ENCODE data around the gene OR4K5. TPM values are rescaled to one million over a fixed set of nuclear protein-coding genes. Genes with fewer than 3 reads are reported as not detected.

The OR4K5 gene
- total and polyA plus RNA-seq, 2 donors (not counting 3 experiments of a cell fraction or from before 2014, with no cell fraction given), result not detected

DNA sequence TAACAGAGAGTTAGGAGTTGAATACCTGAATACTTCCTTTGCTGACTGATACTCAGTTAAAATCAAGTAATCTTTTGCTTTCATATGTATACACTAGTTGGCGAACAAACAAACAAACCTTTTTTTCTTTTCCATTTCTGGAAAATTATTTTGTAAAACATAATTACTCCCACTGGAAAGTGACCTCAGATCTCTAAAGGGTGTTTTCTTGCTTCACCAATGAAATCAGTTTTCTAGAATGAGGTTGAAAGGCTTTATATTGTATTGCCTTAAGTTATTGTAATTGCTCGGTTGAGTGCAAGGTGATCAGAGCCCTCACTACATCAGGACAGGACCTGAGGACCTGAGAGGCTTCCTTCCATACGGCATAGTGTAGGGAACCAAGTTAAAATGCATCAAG, 10.2 kb downstream of the OR4K5 start, which contains the start of gene OR4K1:
Gene OR4K1, plus strand, starts transcription at position 301 of the 400 bp plus-strand sequence. CDS start 4,750 bp downstream, outside the sequence.
- FAIRE-seq (no peak), DNase-seq (ENCODE audit: low read depth, low spot score) (no peak)
- H3K27me3 ChIP-seq (ENCODE audit: control insufficient read depth in 2 of 2, insufficient read depth in 2 of 2, low read length in 2 of 2), result no peaks in the 10 kb centered on the region
- H3K4me2 ChIP-seq (ENCODE audit: insufficient read depth, low read length), result no peak within 1 kb of the TSS
- H4K20me1 ChIP-seq (replicated peaks; ENCODE audit: control insufficient read depth, extremely low read depth, insufficient read depth, low read length), result no peaks in the 10 kb centered on the region
- H3K4me1 ChIP-seq (ENCODE audit: control insufficient read depth, extremely low read depth, insufficient read depth, low read length), result no peaks in the 10 kb centered on the region
- intact Hi-C loops (cut with micrococcal nuclease) (no loop called here), dilution Hi-C loops (cut with MboI; ENCODE audit: extremely low pct_ligation_motif_present, low sequenced_read_pairs) (no loop called here)
- no peak within 1 kb of the TSS for H3K27ac ChIP-seq (ENCODE audit: insufficient read depth, low read depth, low read length)
- TF ChIP-seq, protein P1, sequence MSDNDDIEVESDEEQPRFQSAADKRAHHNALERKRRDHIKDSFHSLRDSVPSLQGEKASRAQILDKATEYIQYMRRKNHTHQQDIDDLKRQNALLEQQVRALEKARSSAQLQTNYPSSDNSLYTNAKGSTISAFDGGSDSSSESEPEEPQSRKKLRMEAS (IDR thresholded peaks at IDR 0.05; ENCODE audit: insufficient read depth, insufficient read length), result no peak
- TF ChIP-seq FOS (IDR thresholded peaks at IDR 0.05; ENCODE audit: borderline replicate concordance, insufficient read depth, low read length), result no peak
- no peak for TF ChIP-seq GATA2 (IDR thresholded peaks at IDR 0.05; ENCODE audit: insufficient read depth, insufficient read length, low read depth, low read length)
- TF ChIP-seq, protein P2, sequence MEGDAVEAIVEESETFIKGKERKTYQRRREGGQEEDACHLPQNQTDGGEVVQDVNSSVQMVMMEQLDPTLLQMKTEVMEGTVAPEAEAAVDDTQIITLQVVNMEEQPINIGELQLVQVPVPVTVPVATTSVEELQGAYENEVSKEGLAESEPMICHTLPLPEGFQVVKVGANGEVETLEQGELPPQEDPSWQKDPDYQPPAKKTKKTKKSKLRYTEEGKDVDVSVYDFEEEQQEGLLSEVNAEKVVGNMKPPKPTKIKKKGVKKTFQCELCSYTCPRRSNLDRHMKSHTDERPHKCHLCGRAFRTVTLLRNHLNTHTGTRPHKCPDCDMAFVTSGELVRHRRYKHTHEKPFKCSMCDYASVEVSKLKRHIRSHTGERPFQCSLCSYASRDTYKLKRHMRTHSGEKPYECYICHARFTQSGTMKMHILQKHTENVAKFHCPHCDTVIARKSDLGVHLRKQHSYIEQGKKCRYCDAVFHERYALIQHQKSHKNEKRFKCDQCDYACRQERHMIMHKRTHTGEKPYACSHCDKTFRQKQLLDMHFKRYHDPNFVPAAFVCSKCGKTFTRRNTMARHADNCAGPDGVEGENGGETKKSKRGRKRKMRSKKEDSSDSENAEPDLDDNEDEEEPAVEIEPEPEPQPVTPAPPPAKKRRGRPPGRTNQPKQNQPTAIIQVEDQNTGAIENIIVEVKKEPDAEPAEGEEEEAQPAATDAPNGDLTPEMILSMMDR (IDR thresholded peaks at IDR 0.05; ENCODE audit: extremely low read depth in 1 of 2, insufficient read depth in 1 of 2, low read depth in 1 of 2, low read length in 2 of 2), result no peak
- no peak for TF ChIP-seq EZH2 (IDR thresholded peaks at IDR 0.05; ENCODE audit: borderline replicate concordance, low read depth, low read length, severe bottlenecking)
- TF ChIP-seq MYC (IDR thresholded peaks at IDR 0.05; ENCODE audit: low read depth, low read length), result no peak
- TF ChIP-seq POLR2AphosphoS5 (IDR thresholded peaks at IDR 0.05; ENCODE audit: insufficient read depth, low read depth, low read length), result no peak
- TF ChIP-seq JUN (IDR thresholded peaks at IDR 0.05; ENCODE audit: borderline replicate concordance, insufficient read depth, insufficient read length, low read depth), result no peak
- no peak for TF ChIP-seq POLR2A (IDR thresholded peaks at IDR 0.05; ENCODE audit: low read depth, low read length)
- no peaks in the 10 kb centered on the region for H3K36me3 ChIP-seq (ENCODE audit: control insufficient read depth in 2 of 2, extremely low read depth in 1 of 2, insufficient read depth in 2 of 2, low read length in 2 of 2)
- no peak within 1 kb of the TSS for H2AFZ ChIP-seq (ENCODE audit: low read depth, low read length)
- ChIA-PET POLR2A (no interaction called here), CTCF (no interaction called here)
- no peaks in the 10 kb centered on the region for H3K9me1 ChIP-seq (replicated peaks; ENCODE audit: control insufficient read depth, extremely low read depth, insufficient read depth, low read length)
- no peak within 1 kb of the TSS for H3K9ac ChIP-seq (replicated peaks; ENCODE audit: extremely low read depth, insufficient read depth, low read length)
- no peak within 1 kb of the TSS for H3K4me3 ChIP-seq (replicated peaks in 1 of 3; ENCODE audit: insufficient read depth in 1 of 3, low read depth in 1 of 3, low read length in 3 of 3)
- H3K9me3 ChIP-seq (replicated peaks; ENCODE audit: control insufficient read depth, insufficient read depth, low read length), result peaks cover 1% of the 10 kb centered on the region
- no peaks in the 10 kb centered on the region for H3K79me2 ChIP-seq (ENCODE audit: control insufficient read depth, insufficient read depth, low read length)
- BruUV-seq (replicated peaks), result no TSS peak

Data from endothelial cell of umbilical vein (primary cell).